CD4-positive, alpha-beta T cell treated with Interferon alpha-2 for 1 hour (primary cell): ENCODE data around the gene MINDY2.

Source experiments
- DNase-seq, 2 donors: peaks; one replicate each; pipeline ENCODE4 v3.0.0-alpha.2; 2020 to 2022

MINDY2 gene, protein sequence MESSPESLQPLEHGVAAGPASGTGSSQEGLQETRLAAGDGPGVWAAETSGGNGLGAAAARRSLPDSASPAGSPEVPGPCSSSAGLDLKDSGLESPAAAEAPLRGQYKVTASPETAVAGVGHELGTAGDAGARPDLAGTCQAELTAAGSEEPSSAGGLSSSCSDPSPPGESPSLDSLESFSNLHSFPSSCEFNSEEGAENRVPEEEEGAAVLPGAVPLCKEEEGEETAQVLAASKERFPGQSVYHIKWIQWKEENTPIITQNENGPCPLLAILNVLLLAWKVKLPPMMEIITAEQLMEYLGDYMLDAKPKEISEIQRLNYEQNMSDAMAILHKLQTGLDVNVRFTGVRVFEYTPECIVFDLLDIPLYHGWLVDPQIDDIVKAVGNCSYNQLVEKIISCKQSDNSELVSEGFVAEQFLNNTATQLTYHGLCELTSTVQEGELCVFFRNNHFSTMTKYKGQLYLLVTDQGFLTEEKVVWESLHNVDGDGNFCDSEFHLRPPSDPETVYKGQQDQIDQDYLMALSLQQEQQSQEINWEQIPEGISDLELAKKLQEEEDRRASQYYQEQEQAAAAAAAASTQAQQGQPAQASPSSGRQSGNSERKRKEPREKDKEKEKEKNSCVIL

DNA sequence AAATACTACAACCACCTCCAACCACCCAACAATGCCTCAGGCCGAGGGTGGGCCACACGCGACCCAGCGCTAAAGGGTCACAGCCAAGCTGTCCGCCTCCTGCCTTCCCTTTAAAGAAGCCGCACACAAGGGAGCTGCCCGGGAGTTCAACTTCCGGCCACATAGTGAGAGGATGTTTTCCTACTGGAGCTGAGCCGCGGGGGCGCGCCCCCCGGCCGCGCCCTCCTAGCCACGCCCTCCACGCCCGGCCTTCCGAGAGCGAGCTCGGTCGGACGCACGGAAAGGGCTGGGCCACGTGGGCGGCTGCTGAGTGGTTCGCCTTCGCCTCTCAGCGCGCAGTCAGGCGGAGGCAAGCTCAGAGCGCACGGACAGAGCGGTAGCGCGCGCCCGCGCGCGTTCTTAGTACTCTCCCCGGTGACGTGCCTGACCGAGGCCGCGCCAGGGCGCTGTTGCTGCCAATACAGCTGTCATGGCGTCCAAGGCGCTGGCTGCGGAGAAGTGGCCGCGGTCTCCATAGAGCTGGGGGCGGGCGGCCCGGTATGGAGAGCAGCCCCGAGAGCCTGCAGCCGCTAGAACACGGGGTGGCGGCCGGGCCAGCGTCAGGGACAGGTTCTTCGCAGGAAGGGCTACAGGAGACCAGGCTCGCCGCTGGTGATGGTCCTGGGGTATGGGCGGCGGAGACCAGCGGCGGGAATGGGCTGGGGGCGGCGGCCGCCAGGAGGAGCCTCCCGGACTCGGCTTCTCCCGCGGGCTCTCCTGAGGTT lies at the start of gene MINDY2:
Gene MINDY2 (plus strand): TSS at position 446 of the 764 bp plus-strand sequence. CDS start 94 bp downstream, at position 540.
- peak; percentile 93 to 94 for DNase-seq

DNA sequence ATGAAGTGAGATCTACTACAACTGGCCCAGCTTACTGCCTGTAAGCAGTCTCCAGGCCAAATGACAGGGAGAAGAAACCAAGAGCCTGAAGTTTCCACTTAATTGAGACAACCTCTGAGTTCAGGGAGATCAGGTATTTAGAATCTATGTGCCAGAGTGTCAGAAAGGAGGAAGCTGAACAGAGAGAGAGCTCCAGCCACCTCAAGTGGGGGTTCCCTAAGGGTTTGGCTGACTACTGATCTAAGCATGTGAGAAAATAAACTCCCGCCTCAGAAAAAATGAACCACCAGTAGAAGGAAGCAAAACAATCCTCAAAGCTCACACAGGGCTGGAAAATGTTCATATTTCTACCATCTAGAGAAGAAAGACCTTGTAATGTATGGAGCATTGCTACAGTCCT lies 46.6 kb upstream of the MINDY2 start:
- DNase-seq, result peak in 1 of 2 donors; percentile 25

DNA sequence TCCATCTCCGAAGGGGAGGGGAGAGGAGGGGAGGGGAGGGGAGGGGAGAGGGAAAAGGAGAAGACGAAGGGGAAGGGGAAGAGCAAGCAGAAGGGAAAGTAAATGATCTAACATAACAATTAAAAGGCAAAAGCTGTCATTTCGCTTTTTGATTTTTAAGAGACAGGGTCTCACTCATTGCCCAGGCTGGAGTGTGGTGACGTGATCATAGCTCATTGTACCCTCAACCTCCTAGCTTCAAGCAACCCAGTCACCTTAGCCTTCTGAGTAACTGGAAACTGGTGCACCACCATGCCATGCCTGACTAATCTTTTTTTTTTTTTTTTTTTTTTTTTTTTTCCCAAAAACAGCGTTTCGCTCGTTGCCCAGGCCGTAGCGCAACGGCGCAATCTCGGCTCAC lies 44.2 kb upstream of the MINDY2 start:
- no peak for DNase-seq

DNA sequence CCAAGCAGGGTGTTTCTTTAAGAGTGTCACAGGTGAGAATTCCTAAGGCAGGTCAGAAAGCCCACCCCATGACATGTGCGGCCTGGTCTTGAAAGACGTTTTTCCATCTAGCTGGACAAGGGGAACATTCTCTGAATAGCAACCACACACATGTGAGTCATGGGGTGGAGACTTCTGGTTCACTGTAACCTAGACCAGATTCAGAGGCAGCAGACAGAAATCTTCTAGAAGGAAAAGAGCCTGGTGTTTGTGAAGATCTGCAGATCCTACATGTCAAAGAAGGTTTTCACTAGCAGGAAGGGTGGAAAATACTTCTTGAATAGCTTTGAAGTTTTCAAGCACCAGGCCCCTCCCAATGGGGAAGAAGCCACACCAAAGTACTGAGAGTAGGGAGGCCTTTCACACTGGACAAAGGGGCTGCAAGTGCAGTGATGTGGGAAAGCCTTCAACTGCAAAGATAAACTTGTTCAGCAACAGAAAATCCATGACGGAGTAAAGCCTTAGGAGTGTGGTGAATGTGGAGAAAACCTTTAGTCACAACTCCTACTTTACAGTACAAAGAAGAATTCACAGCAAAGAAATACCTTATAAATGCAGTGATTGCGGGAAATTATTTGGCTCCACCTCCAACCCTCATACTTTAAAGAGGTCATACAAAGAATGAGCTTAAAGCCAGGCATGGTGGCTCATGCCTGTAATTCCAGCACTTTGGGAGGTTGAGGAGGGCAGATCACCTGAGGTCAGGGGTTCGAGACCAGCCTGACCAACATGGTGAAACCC lies 39.2 kb upstream of the MINDY2 start:
- DNase-seq, result no peak

DNA sequence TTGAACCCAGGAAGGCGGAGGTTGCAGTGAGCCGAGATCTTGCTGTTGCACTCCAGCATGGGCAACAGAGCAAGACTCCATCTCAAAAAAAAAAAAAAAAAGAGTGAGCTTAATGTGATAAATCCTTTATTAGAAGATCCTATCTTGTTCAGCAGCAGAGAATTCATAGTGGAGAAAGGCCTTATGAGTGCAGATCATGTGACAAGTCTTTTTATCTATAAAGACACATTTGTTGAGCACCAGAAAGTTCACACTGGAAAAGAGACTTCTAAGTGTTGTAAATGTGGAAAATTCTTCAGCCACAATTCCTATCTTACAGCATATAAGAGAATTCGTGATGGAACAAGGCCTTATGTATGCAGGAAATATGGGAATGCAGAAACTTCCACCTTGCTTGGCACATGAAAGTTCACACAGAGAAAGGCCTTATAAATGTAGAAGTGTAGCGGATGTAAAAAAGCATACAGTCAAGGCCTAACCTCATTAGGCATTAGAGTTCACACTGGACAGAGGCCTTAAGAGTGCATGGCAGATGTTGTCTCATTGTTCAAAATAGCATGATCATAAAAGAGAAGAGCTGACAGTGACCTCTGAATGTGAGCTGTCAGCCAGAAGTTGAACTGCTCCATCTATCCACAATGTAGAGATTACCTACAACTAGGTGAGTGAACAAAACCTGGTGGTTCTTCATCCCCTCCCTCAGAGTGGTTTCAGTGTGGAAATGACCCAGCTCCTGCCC lies 38.3 kb upstream of the MINDY2 start:
- no peak for DNase-seq

- no peak for DNase-seq
These were observed 36.2 kb upstream of the MINDY2 start for GRCh38 chr15:58734859-58735258.

DNA sequence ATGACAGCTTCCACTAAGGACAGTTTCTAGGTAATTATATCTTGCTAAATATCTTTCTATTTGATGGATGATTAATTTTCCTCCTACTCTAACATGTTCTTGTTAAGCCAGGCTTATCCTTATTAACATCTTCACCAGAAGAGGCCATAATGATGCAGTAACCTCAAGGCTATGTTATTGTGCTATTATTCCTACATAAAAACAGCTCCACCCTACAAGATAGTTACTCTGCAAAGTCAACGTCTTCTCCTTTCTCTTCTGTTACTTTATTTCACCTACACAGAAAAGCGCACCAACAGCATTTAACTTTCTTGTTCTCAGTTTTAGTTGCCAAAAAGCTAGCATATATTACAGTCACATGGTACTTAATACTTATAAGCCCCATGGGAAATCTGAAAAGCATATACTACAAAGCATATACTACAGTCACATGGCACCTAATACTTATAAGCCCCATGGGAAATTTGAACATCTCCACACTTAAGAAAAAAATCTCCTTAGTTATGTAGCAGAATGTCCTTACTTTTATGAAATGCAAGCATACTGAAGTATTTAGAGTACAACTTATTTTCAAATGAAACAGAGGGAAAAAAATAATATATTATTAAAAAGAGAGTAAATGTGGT lies 35.0 kb upstream of the MINDY2 start:
- DNase-seq, result no peak

GRCh38 chr15:58737298-58737697 lies 33.8 kb upstream of the MINDY2 start:
- DNase-seq, result no peak

GRCh38 chr15:58738046-58738707 lies 32.9 kb upstream of the MINDY2 start:
- DNase-seq, result no peak

GRCh38 chr15:58740436-58740835 lies 30.7 kb upstream of the MINDY2 start:
- no peak for DNase-seq

DNA sequence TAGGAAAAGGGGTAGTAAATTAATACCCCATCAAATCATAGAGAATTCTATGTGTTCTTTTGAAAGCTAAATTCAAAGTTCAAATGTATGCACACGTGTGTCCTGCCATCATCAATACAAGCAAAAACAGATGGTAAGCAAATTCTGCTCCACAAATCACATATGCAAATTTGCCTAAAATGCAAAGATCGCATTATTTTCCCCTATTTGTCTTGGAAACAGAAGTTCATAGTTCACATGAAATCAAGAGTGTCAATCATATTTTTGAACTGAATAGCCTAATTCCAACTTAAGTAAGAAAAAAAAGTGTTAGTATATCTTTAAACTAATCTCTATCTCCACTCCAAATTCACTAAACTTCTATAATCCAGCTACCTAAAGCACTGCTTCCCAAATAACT lies 30.1 kb upstream of the MINDY2 start:
- no peak for DNase-seq

GRCh38 chr15:58742022-58742813 lies 28.9 kb upstream of the MINDY2 start:
- no peak for DNase-seq

GRCh38 chr15:58742819-58743502 lies 28.1 kb upstream of the MINDY2 start:
- no peak for DNase-seq

DNA sequence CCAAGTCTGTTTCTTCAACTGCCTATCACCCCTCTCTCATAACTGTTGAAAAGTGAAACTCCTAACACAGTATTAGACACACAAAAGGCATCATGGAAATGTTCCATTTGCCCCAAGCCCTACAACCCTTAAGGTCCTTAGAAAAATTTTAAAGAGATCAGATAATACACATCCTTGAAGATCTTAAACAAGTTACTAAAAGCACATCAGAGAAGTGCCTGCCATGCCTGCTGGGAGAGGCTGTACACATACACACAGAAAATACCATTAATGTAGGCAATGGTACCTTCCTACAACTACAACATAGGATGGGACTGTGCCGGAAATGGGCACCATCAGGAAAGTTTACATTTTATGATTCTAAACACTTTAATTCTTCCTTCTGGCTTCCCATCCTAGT lies 24.9 kb upstream of the MINDY2 start:
- no peak for DNase-seq

DNA sequence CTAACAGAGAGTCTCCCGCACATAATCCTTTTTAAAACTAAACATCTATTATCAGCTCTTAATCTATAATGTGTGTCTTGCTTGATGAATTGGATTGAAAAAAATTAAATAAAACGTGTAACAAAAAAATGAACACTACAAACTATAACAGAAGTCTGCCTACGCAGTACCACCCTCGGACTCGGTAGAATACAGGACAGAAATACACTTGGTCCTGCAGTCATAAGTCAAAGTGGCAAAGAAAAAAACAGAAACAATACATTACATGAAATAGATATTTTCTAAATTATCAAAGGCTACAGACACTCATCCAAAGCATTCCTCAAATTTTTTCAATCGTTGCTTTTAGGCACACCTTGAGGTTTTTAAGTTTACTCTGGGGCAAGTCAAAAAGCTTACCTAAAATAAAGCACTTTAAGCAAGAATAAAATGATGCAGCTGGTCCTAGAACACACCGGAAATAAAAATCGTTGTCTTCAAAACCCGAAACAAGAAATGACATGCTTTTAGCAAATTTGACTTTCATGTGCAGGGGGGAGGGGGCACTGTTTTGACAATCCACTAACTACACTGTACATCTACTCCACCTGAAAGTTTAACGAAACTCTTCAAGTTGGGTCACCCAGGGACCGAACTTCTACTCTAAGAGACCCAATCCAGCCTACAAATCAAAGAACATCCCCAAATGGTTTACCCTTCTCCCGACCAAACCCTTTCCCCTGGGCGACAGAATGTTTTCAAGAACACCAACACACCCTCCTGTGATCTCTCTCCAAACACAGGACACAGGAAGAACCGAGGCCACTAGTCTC lies 22.9 kb upstream of the MINDY2 start:
- peak; percentile 29 to 52 for DNase-seq

- DNase-seq, result peak; percentile 12 to 39
These were observed 22.1 kb upstream of the MINDY2 start for GRCh38 chr15:58748852-58749531.

DNA sequence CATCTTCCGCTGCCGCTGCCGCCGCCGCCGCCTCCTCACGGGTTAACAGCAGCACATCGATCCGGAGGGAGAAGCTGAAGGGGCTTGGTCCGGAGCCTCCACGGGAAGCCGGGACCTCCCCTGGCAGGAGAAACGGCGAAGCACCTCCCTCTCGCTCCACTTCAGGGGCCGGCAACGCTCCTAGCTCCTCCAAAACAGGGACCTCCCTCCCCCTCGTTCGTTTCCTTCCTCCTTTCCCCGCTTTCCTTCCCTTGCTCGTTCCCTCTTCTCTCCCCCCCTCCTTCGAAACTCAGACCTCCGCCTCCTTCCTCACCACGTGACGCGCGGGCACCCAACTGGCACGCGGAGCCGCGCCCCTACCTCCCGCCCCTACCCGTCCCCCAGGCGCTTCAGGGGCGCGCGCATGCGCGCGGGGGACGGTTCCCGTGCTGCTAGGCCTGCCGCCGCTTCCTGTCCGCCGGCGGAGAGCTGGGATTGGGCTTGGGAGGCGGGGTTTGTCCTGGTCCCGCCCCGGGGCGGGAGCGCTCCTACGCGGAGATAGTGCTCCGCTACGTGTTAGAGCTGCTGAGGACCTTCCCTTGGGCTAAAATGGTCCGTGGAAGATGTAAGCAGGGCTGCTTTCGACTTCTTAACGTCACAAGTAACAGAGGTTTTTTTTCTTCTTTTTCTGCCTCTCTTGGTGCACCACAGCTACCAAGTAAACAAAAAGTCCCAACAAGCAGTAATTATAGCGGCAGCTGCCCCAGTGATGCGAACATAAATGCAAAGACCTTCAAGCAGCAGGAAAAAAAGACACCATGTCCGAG lies 21.4 kb upstream of the MINDY2 start, which contains the start of gene ADAM10:
Gene ADAM10 (minus strand): TSS at position 176 of the 806 bp plus-strand sequence. CDS start 173 bp downstream, at position 3.
- peak; percentile 98 to 99 for DNase-seq
